HG03039 (cell line): ENCODE results near the gene GET3.

Source experiments
- ATAC-seq: cut with Tn5 transposase; IDR thresholded peaks from one replicate; pipeline ENCODE4 v1.9.1; 2021; ENCODE audit warnings: mild to moderate bottlenecking, moderate library complexity; ENCODE audit not compliant: unreplicated experiment

GET3 gene

GRCh38 chr19:12778017-12778904 lies 41.0 kb downstream of the GET3 start:
- ATAC-seq, result no peak

- ATAC-seq, result no peak
Measured at GRCh38 chr19:12778905-12779161, 41.5 kb downstream of the GET3 start.

GRCh38 chr19:12779162-12779993 lies 42.1 kb downstream of the GET3 start:
- ATAC-seq, result no peak

GRCh38 chr19:12782174-12782423 lies 44.8 kb downstream of the GET3 start:
- ATAC-seq, result no peak

GRCh38 chr19:12782424-12783290 lies 45.4 kb downstream of the GET3 start:
- peak; percentile 37 for ATAC-seq

GRCh38 chr19:12783291-12783848 lies 46.1 kb downstream of the GET3 start:
- ATAC-seq, result no peak

- ATAC-seq, result no peak
Measured at GRCh38 chr19:12783849-12784393, 46.6 kb downstream of the GET3 start.

- no peak for ATAC-seq
Measured at GRCh38 chr19:12784394-12784870, 47.1 kb downstream of the GET3 start.

GRCh38 chr19:12784871-12785430 lies 47.7 kb downstream of the GET3 start:
- ATAC-seq, result no peak

- no peak for ATAC-seq
Measured at GRCh38 chr19:12785431-12786031, 48.2 kb downstream of the GET3 start.

- no peak for ATAC-seq
Measured at GRCh38 chr19:12786141-12786870, 49.0 kb downstream of the GET3 start.

GRCh38 chr19:12786952-12787351 lies 49.7 kb downstream of the GET3 start:
- no peak for ATAC-seq

- ATAC-seq, result no peak
Measured at GRCh38 chr19:12787458-12787857, 50.2 kb downstream of the GET3 start.

- no peak for ATAC-seq
Measured at GRCh38 chr19:12788042-12788681, 50.9 kb downstream of the GET3 start.

- no peak for ATAC-seq
Measured at GRCh38 chr19:12788682-12789097, 51.4 kb downstream of the GET3 start.

- no peak for ATAC-seq
Measured at GRCh38 chr19:12789098-12789903, 52.0 kb downstream of the GET3 start.

GRCh38 chr19:12789904-12790619 lies 52.8 kb downstream of the GET3 start:
- ATAC-seq, result peak; percentile 27
